GM19240 (cell line): Measurements from ENCODE around the gene DGKD.
A peak's percentile ranks its signal among the peaks of the same experiment; 100 is the strongest.

Source experiments
- DNase-seq: peaks from one replicate; pipeline ENCODE4 v3.0.0; 2011; ENCODE audit warnings: low spot score; ENCODE audit not compliant: insufficient read length

DGKD gene

GRCh38 chr2:233411162-233411561 is 56.9 kb downstream of the DGKD start:
- no peak for DNase-seq

DNA sequence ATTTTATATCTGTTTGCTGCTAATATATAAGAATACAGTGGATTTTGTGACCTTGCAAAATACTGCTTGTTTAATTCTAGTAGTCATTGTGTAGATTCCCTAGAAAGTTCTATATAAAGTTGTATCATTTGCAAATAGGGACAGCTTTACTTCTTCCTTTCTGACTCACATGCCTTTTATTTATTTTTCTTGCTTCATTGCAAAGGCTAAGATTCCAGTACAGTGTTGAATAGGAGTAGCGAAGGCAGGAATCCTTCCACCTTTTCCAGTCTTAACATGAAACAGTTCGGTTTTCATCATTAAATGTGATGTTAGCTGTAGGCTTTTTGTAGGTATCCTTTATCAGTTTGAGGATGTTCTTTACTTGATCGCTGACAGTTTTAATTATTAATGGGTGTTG is 58.1 kb downstream of the DGKD start:
- no peak for DNase-seq

DNA sequence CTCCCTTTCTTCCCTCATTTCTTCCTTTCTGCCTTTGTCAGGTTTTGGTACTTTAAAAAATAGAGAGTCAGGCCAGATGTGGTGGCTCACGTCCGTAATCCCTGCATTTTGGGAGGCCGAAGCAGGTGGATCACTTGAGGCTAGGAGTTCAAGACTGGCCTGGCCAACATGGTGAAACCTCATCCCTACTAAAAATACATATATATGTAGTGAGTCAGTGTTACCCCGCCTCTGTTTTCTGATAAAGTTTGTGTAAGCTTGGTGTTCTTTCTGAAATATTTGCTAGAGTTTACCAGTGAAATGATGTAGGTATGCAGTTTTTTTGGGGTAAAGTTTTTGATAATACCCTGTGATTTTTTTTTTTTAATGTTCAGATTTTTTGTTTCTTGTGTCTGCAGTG is 58.8 kb downstream of the DGKD start:
- DNase-seq = no peak

- no peak for DNase-seq
Measured at GRCh38 chr2:233413559-233414272, 59.4 kb downstream of the DGKD start.

DNA sequence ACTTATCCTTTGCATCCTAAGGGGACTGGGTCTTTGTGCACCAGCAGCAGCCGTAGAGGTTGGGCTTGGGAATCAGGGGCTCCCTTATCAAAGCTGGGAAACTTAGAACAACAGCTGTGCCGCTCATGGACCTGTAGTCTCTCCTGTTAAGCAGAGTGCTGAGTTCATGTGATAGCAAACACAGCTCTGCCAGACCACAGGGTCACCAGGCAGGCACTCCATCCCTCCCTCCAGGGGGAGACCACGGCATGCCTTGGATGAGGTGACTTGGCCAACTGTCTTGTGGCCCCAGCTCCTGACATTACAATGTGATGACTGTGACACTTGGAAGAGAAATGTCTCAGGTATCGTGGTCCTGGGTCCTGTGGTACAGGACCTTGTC is 60.0 kb downstream of the DGKD start:
- no peak for DNase-seq

- DNase-seq = no peak
Measured at GRCh38 chr2:233414777-233415570, 60.7 kb downstream of the DGKD start.

GRCh38 chr2:233416199-233416598 is 61.9 kb downstream of the DGKD start:
- DNase-seq = no peak

DNA sequence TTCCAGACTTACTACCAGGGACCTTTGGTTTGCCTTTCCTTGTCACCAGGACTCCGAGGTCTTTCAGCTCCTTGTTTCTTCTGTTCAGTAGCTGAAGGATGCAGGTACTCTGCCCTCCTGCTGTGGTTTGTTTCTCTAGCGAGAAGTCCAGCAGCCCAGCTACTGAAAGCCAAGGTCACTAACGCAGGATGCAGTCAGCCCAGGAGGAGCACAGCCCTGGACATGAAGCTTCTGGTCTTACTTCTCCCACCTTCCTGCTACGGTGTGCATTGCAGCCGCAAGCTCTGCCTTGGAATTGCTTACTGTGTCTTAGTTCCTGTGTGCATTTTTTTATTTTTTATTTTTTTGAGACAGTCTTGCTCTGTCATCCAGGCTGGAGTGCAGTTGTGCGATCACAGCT is 62.4 kb downstream of the DGKD start:
- no peak for DNase-seq

DNA sequence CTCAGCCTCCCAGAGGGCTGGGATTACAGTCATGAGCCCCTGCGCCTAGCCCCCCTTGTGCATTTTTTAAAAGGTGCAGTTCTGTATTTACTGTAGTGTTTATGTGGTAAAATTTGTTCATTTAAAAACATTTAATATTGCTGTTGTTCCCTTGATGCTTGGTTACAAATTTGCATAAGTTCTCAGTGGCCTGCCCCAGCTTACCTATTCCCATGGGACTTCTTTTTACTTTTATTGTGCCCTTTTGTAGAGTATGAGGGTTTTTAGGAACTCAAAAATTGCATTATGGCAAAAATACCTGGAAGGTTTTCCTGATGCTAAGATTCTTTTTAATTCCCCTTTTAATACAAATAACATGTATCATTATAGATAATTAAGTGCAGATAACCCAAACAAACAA is 63.0 kb downstream of the DGKD start:
- DNase-seq = no peak

- no peak for DNase-seq
Measured at GRCh38 chr2:233418052-233418760, 63.9 kb downstream of the DGKD start.

DNA sequence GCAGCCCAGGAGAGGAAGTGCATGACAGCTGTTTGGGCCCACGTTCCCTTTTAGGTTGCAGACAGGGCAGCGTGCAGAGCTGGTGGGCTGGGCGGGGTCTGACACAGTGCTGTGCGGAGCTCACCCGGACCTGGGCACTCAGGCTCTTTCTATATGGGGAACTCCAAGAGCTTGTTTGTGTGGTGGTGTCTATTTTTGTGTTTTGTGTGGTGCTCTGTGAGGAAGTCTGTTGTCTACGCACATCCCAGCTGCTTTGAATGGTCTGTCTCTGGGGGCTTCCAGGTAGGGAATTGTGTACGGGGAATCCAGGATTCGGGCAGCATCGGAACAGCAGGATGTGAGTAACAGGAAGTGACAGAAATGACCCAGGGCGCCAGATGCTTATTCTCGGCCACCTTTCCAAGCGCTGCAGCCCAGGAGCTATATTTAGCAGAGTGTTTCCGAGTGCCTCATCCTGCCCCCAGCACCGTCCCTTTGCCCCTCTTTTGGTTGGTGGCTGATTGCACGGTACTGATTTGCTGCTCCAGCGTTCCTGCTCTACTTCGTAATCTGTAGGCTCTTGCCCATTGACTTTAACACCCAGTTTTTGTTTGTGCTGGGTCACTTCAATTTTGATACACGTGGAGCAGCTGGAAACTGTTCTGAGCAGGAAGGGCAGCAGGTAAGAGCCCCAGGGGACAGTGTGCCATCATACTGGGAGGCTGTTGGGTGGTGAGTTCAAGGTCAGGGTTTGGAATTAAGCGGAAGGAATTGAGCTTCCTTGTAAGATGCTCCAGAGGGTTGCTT is 64.7 kb downstream of the DGKD start:
- DNase-seq = no peak

DNA sequence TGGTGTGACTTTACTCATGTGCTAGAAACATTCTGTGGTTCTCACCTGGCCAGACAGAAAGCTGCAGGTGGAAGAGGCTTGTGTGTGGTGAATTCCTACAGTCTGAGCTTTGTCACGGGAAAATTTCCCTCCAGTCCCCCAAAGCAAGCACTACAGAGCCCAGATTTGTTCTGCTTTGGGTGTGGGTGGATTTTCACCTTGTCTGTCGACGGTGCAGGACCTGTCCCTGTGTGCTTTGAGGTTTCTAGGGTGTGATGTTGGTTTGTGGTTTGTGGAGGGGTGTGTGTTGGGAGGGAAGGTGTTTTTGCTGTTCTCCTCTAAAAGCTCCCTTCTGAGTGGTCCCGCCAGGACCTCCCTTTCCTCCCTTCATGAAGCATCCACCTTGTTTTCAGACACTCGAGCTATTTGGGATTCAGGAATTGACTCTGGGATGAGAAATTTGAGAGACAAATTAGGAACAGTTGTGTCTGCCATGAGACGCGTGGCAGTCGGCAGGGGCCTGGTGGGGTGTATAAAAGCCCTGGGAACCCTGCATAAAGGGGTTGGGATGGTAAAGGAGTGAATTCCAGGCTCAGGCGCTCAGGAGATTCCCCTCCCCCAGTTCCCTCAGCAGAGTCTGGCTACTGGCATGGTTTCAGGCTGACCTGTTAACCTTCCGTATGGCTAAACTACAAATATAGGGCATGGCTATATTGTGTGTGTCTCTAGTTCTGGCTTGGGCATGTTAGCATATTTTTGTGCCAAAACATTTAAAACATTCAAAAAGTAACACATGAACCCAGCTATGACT is 65.5 kb downstream of the DGKD start:
- DNase-seq = no peak

DNA sequence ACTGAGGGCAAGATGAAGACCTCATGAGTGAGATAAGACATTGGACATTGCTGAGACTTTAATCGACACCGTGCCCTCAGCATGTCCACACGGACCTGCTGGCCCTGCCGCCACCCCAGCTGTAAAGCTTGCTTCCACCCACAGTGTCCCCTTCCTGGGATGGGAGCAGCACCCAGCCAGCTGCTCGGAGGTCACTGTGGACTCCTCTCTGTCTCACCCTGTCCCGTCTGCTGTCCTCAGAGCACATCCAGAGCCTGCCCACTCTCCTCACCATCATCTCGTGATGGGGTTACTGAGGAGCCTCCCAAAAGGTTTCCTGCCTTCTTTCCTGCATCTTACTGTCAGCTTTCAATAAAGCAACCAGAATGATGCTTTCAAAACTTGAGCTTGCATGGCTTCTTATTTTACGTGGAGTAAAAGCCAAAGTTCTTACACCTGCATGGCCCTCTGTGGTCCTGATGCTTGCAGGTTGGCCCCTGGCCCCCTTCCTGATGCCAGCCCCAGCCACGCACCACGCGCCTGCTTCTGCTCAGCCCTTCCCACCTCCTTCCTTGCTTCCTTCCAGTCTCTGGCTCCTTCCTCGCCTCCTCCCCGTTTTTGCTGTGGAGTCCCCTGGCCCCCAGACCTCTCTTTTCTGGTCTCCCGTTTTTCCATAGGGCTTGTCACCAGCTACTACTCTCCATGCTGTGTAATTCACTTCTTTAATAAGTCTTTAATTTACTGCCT is 67.0 kb downstream of the DGKD start:
- no peak for DNase-seq

- DNase-seq = peak; percentile 43
Measured at GRCh38 chr2:233422050-233422639, 67.9 kb downstream of the DGKD start.

DNA sequence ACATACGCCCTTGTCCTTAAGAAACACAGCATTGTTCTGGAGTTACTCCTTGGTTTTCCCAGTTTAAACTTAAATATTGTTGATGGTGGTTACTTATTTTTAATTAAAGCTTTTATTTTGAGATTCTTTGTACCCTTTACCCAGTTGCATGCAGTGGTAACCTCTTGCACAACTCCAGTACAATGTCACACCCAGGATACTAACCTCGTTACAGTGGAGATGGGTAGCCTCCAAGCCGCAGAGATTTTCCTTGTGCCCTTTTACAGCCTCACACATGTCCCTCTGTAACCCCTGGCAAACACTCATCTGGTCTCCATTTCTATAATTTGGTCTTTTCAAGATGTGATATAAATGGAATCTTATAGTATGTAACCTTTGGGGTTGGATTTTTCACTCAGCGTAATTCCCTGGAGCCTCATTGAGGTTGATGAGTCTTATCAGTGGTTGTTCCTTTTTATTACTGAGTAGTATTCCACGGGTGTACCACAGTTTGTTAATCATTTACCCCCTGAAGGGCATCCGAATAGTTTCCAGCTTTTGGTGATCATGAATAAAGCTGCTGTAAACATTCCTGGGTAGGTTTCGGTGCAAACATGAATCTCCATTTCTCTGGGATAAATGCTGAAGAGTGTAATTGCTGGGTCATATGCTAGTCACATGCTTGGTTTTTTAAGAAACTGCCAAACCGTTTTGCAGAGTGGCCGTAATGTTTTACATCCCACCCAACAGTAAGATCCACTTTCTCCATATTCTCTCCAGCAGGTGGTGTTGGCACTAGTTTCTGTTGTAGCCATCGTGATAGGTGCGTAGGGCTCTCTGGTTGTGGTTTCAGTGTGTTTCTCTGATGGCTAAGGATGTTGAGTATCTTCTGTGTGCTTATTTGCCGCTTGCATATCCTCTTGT is 68.6 kb downstream of the DGKD start:
- DNase-seq = no peak

GRCh38 chr2:233423552-233423860 is 69.2 kb downstream of the DGKD start:
- DNase-seq = no peak

GRCh38 chr2:233424154-233424951 is 70.1 kb downstream of the DGKD start:
- no peak for DNase-seq
